C4-2B (cell line): Measurements from ENCODE around the gene ZGPAT.
"Not testable (repeated sequence)": the region's sequence is repeated elsewhere in the genome, so short reads cannot be mapped to it uniquely, and the experiment has no call there.

Experiments
- H3K27ac ChIP-seq: fragments of 450-650 bp; 2 replicates; pipeline ENCODE4 v1.5.1; 2017
- ZFX ChIP-seq: fragments of 450-650 bp; IDR thresholded peaks from 2 replicates; pipeline ENCODE4 v1.6.1; 2017
- TF ChIP-seq, protein P1 (sequence below): fragments of 450-650 bp; conservative IDR thresholded peaks from 2 replicates; pipeline ENCODE4 v1.5.1; 2017; ENCODE audit warnings: mild to moderate bottlenecking

Gene ZGPAT

GRCh38 chr20:63711085-63711645 lies 3.3 kb downstream of the ZGPAT start:
- TF ChIP-seq ZFX = no peak
- TF ChIP-seq, protein P1, sequence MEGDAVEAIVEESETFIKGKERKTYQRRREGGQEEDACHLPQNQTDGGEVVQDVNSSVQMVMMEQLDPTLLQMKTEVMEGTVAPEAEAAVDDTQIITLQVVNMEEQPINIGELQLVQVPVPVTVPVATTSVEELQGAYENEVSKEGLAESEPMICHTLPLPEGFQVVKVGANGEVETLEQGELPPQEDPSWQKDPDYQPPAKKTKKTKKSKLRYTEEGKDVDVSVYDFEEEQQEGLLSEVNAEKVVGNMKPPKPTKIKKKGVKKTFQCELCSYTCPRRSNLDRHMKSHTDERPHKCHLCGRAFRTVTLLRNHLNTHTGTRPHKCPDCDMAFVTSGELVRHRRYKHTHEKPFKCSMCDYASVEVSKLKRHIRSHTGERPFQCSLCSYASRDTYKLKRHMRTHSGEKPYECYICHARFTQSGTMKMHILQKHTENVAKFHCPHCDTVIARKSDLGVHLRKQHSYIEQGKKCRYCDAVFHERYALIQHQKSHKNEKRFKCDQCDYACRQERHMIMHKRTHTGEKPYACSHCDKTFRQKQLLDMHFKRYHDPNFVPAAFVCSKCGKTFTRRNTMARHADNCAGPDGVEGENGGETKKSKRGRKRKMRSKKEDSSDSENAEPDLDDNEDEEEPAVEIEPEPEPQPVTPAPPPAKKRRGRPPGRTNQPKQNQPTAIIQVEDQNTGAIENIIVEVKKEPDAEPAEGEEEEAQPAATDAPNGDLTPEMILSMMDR = no peak

DNA sequence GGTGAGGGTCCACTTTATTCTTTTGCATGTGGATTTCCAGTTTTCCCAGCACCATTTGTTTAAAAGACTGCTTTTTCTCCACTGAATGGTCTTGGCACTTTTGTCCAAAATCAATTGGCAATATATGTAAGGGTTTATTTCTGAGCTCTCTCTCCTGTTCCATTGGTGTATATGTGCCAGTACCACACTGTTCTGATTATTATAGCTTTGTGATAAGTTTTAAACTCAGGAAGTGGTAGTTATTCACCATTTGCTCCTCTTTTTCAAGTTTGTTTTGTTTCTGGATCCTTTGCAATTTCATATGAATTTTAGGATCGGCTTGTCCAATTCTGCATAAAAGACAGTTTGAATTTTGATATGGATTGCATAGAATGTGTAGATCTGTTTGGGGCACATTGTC lies 4.4 kb downstream of the ZGPAT start:
- H3K27ac ChIP-seq = no peak overlapping the region
- TF ChIP-seq, protein P1 = no peak
- no peak for TF ChIP-seq ZFX

More at GRCh38 chr20:63711085-63711645, 3.3 kb downstream of the ZGPAT start:
- no peak overlapping the region for H3K27ac ChIP-seq

DNA sequence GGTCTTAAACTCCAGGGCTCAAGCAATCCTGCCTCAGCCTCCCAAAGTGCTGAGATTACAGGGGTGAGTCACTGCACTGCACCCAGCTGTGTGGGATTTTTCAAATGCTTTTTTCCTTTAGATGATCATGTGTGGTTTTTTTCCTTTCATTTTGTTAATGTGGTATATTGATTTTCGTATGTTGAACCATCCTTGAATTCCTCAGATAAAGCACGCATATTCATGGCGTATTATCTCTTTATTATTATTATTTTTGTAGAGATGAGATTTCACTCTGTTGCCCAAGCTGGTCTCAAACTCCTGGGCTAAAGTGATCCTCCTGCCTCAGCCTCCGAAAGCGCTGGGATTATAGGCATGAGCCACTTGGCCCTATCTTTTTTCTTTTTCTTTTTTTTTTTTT lies 7.0 kb downstream of the ZGPAT start:
- TF ChIP-seq ZFX = no peak
- TF ChIP-seq, protein P1 = no peak

GRCh38 chr20:63718996-63719395 lies 11.2 kb downstream of the ZGPAT start:
- H3K27ac ChIP-seq = no peak overlapping the region
- TF ChIP-seq, protein P1 = no peak
- no peak for TF ChIP-seq ZFX

More for the DNA sequence above, 7.0 kb downstream of the ZGPAT start:
- H3K27ac ChIP-seq = no peak overlapping the region

GRCh38 chr20:63722967-63723622 lies 15.3 kb downstream of the ZGPAT start:
- not testable (repeated sequence) for H3K27ac ChIP-seq

DNA sequence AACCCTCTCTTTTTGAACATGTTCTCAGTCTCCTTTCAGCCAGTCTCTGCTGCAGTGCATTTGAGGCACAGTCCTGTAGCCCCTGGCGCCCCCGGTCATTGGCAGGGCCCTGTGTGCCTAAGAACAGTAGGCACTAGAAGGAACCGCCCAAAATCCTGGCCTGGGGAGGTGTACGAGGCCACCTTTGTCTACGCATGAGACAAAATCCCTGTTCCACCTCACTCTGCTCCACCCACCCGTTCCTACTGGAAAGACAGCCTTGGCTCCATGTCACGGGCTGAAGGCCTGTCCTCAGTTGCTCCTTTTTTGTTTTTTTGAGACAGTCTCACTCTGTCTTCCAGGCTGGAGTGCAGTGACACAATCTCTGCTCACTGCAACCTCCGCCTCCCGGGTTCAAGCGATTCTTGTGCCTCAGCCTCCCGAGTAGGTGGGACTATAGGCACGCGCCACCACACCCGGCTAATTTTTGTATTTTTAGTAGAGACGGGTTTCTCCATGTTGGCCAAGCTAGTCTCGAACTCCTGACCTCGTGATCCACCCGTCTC lies 22.4 kb downstream of the ZGPAT start:
- not testable (repeated sequence) for H3K27ac ChIP-seq

DNA sequence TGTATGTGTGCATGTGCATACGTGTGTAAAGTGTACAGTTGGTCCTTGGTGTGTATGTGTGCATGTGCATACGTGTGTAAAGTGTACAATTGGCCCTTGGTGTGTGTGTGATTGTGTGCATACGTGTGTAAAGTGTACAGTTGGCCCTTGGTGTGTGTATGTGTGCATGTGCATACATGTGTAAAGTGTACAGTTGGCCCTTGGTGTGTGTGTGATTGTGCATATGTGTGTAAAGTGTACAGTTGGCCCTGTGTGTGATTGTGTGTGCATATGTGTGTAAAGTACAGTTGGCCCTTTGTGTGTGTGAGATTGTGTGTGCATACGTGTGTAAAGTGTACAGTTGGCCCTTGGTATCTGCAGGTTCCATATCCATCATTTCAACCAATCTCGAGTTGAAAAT lies 23.6 kb downstream of the ZGPAT start:
- no peak overlapping the region for H3K27ac ChIP-seq
- TF ChIP-seq, protein P1 = no peak
- no peak for TF ChIP-seq ZFX

- TF ChIP-seq ZFX = no peak
- TF ChIP-seq, protein P1 = no peak
- H3K27ac ChIP-seq = no peak overlapping the region
Measured at GRCh38 chr20:63732118-63733095, 24.6 kb downstream of the ZGPAT start.
